GM19043 (cell line): ENCODE data around the gene HPGD.

Source experiments
- ATAC-seq: cut with Tn5 transposase; IDR thresholded peaks from one replicate; pipeline ENCODE4 v1.9.1; 2021; ENCODE audit warnings: low read depth; ENCODE audit not compliant: unreplicated experiment

Gene HPGD

GRCh38 chr4:174479140-174479539 is 43.1 kb downstream of the HPGD start:
- no peak for ATAC-seq

- no peak for ATAC-seq
Measured at GRCh38 chr4:174475528-174475927, 46.8 kb downstream of the HPGD start.

GRCh38 chr4:174474457-174475075 is 47.7 kb downstream of the HPGD start:
- no peak for ATAC-seq

GRCh38 chr4:174467107-174467506 is 55.2 kb downstream of the HPGD start:
- ATAC-seq, result no peak

GRCh38 chr4:174464949-174465348 is 57.3 kb downstream of the HPGD start:
- no peak for ATAC-seq

- ATAC-seq, result no peak
Measured at GRCh38 chr4:174461466-174462106, 60.7 kb downstream of the HPGD start.

- ATAC-seq, result no peak
Measured at GRCh38 chr4:174460684-174461083, 61.6 kb downstream of the HPGD start.

GRCh38 chr4:174457468-174457867 is 64.8 kb downstream of the HPGD start:
- ATAC-seq, result no peak

- ATAC-seq, result no peak
Measured at GRCh38 chr4:174454815-174455473, 67.3 kb downstream of the HPGD start.

- no peak for ATAC-seq
Measured at GRCh38 chr4:174451718-174452296, 70.5 kb downstream of the HPGD start.

- no peak for ATAC-seq
Measured at GRCh38 chr4:174450786-174451125, 71.5 kb downstream of the HPGD start.

GRCh38 chr4:174449944-174450785 is 72.1 kb downstream of the HPGD start:
- no peak for ATAC-seq

- no peak for ATAC-seq
Measured at GRCh38 chr4:174449152-174449551, 73.1 kb downstream of the HPGD start.

- no peak for ATAC-seq
Measured at GRCh38 chr4:174444390-174444789, 77.9 kb downstream of the HPGD start.
